ENCODE results near the gene LCT. TPM values are rescaled to one million over a fixed set of nuclear protein-coding genes. Genes with fewer than 3 reads are reported as not detected.

The LCT gene
- total RNA-seq = not detected in 2 replicates

GRCh38 chr2:135836596-135837270 lies at the start of gene LCT:
Gene LCT (minus strand): TSS chr2:135837184. CDS start chr2:135837169, 15 bp downstream.

GRCh38 chr2:135876066-135876711 lies 39.2 kb upstream of the LCT start, which contains the start of gene MCM6:
Gene MCM6 (minus strand): TSS chr2:135876443. CDS start chr2:135876365, 78 bp downstream.

GRCh38 chr2:135741395-135742324 lies 95.3 kb downstream of the LCT start, which contains the start of gene UBXN4:
Gene UBXN4 (plus strand): TSS chr2:135741855. CDS start chr2:135741930, 75 bp downstream.

Other genes with a start within 250 kb of the LCT start
- gene UBXN4, start 95.3 kb downstream of the LCT start, total RNA-seq = 63.0 and 67.2 TPM in 2 replicates
- gene MCM6, start 39.3 kb upstream of the LCT start, total RNA-seq = 7.1 and 8.2 TPM in 2 replicates
- 75.5 and 118 TPM in 2 replicates for gene DARS1, start 148.4 kb upstream of the LCT start, total RNA-seq

Measured in smooth muscle cell of bladder (primary cell).